ENCODE measurements around the gene PLAA.

PLAA gene

GRCh38 chr9:26971721-26972120 lies 24.7 kb upstream of the PLAA start:
- no peak for TF ChIP-seq CTCF (IDR thresholded peaks at IDR 0.05)

GRCh38 chr9:26956860-26957233 lies 9.8 kb upstream of the PLAA start:
- H3K4me3 ChIP-seq: peak overlapping the region; percentile 78

More at GRCh38 chr9:26971721-26972120, 24.7 kb upstream of the PLAA start:
- no peak for DNase-seq (ENCODE audit: low spot score)
- Histone ChIP-seq H3K4me3 (no peak overlapping the region), H3K27ac (no peak overlapping the region)

GRCh38 chr9:26955921-26956859 lies 9.1 kb upstream of the PLAA start, which contains the start of gene IFT74:
Gene IFT74, plus strand, starts transcription at chr9:26956412. Its CDS starts 5,556 bp downstream, at chr9:26961968.
- TF ChIP-seq CTCF (IDR thresholded peaks at IDR 0.05): no peak
- peak within 1 kb of the TSS; percentile 85 to 88 for H3K27ac ChIP-seq
- H3K4me3 ChIP-seq: peak within 1 kb of the TSS; percentile 78
- DNase-seq (ENCODE audit: low spot score): peak; percentile 98

More at GRCh38 chr9:26956860-26957233, 9.8 kb upstream of the PLAA start:
- TF ChIP-seq CTCF (IDR thresholded peaks at IDR 0.05): no peak
- DNase-seq (ENCODE audit: low spot score): no peak
- H3K27ac ChIP-seq: peak overlapping the region; percentile 85 to 88

GRCh38 chr9:26955222-26955903 lies 8.3 kb upstream of the PLAA start:
- DNase-seq (ENCODE audit: low spot score): no peak
- no peak for TF ChIP-seq CTCF (IDR thresholded peaks at IDR 0.05)
- H3K27ac ChIP-seq: peak overlapping the region; percentile 85 to 88
- peak overlapping the region; percentile 78 for H3K4me3 ChIP-seq

GRCh38 chr9:26954050-26954508 lies 7.0 kb upstream of the PLAA start:
- Histone ChIP-seq H3K4me3 (no peak overlapping the region), H3K27ac (peak overlapping the region in 1 of 2 donors; percentile 40)
- no peak for TF ChIP-seq CTCF (IDR thresholded peaks at IDR 0.05)
- no peak for DNase-seq (ENCODE audit: low spot score)

- Histone ChIP-seq H3K4me3 (no peak overlapping the region), H3K27ac (no peak overlapping the region)
- DNase-seq (ENCODE audit: low spot score): no peak
- no peak for TF ChIP-seq CTCF (IDR thresholded peaks at IDR 0.05)
These were observed 4.8 kb upstream of the PLAA start for GRCh38 chr9:26951794-26952193.

All from coronary artery (tissue), 2 donors.